ENCODE results near the gene LCP1.

The LCP1 gene

DNA sequence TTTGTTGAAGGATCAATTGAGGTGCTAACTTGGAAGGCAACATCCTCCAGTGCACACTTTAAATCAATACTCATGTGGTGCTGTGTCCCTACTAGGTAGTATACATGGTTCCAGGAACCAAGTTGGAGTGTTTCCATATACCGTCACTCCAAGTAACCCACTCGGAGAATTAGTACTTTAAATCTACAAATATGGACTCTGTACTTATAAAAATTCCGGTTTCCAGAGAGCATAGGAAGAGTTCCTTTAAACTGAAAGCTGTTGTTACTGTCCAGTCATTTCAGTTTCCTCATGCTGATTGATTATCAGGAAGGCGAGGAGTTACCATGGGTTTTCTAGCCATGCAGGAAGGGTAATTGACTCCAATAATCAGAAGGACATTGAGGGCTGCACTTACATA is 84.3 kb downstream of the LCP1 start:
- no peak for DNase-seq

DNA sequence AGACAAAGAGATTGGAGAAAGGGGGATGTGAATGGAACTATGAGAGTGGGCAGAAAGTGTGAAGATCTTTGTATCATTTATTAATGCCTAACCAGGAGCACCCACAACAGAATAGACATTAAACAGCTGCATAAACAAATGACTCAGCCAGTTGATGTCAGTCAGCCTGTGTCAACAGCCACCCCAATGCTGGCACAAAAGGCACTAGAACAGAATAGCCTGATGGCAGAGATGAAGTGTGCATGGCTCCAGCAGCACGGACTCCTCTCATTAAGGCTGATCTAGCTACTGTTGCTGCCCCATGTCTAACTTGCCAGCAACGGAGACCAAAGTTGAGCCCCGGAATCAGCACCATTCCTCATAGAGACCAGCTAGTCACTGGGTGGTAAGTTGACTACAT is 85.0 kb downstream of the LCP1 start:
- no peak for DNase-seq

DNA sequence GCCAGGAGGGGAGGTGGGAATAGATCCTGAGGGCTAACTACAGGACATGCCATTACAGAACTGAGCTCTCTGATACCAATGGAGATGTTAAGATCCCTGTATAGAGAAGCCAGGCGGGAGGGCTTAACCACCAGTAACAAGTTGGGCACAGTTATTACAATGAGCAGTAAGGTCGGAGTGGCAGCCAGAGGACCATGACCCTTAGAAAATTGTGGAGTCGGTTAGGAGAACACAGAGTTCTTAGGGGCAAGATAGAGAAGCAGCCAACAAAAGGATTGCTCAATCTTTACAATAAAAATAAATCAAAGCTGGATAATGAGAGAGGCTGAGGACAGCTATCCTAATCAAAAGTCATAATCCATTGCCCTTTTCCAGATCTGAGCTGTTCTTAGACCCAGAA is 87.5 kb downstream of the LCP1 start:
- no peak for DNase-seq

DNA sequence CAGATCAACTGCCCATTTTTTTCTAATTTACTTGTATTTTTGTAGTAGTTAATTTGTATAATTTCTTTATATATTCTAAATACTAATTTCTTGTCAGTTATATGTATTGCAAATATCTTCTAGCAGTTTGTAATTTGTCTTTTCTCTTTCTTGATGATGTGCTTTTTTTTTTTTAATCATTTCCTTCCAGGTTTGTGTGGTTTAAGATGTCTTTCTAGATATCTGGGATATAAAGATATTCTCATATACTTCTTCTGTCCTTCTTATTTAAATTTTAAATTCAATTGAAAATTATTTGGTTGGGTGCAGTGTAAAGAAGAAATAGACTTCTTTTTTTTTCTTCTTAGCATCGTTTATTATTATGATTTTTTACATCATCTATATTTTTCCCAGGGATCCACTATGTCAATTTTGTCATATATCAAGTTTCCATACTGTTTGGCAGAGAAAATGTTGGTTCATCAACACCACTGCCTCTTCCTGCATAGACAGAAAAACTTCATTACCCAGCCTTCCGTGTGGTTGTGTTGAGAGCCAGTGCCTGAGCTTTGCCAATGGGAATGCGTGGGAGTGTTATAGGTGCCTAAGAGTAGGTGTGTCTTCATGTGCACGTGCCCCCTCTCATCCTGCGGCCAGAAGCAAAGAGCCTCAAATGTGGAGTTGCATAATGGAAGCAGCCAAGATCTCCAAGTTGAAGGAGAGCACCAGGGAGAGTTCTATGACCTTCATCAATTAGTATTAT is 93.0 kb downstream of the LCP1 start:
- no peak for DNase-seq

DNA sequence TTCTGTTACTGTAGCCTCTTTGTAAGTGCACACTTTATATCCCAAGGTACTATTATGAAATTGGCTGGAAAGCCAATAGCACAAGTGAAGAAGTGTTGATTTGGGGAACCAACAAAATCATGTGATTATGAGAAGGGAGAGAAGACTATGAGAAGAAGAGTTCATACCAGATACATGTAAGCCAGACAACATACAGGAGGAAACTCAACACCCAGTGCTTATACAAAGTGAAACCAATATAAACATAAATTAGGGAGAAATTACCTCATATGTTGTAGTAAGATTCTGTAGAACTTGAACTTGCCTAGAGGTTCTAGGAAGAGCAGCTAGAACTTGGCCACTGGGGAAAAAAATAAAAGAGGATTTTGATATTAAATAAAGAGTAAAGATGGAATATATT is 94.5 kb downstream of the LCP1 start:
- no peak for DNase-seq

DNA sequence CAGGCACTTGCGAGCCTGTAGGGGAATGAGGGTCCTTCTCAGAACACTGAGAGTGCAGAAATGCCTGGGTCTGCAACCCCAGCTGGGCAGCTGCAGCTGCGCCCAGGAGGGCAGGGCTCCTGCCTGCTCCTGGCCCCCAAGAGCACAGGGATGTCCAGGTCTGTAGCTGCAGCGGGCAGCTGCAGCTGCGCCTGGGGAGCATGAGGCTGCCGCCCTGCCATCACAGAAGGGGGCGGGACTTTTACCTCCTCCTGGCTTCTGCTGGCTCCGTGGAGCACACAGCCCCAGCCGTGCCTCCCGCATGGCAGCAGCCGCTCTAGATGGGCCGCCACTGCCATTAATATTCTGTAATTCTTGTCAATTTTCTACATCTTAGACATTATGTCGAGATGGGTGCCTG is 95.0 kb downstream of the LCP1 start:
- DNase-seq, result no peak

DNA sequence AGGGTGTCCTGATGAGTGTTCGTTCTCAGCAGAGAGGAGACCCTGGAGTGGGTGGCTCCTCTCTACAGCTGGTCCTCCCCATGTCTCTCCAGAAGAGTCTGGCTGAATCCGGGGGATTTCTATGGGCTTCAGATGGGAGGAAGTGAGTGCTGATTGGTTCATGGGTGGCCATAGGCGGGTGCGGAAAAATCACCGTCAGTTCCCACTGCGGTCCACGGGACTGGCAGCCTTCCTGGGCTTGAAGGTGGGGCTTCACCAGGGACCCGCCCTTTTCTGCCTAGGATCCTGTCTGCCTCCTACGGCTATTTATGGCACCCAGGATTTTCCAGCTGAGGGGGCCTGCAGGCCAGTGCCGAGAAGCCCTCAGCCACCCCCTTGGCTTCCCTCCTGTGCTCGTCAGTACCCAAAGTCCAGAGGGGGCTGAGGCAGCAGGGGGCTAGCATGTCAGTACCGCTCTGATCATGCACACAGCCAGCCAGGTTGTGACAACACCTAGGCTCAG is 95.5 kb downstream of the LCP1 start:
- DNase-seq, result no peak

DNA sequence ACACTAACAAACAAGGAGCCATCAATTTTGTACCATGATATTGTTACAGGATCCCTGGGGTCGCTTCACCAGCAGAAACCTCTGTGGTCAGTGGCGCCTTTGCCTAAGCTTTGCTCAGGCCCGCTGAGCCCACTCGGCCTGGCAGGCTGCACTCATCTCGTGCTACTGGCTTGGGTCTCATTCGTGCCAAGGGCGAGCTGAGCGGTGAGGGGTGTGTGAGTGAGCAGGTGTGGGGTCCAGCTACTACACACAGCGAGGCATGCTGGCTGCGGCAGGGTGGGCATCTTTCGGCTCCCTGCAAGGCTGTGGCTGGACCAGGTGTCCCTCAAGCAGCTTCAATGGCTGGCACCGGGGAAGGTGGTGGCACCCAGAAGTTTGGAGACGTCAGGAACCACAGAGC is 96.2 kb downstream of the LCP1 start:
- DNase-seq, result no peak

DNA sequence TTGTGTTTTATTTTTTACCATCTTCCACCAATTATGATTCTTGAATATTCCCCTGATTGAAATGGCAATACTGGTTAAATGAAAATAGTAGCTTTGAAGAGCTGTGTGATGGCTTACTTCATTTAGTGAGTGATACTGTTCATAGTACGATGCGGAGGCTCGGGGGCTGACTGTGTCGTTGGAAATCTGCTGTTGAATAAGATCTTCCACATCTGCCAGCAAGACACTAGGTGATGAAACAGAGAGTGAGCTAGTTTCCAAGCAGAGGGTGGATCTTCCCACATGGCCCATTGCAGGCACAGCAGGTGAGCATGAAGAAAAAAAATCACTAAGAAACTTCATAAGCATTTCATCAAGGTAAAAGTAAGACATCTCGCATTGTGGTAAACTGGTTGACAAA is 99.7 kb downstream of the LCP1 start:
- no peak for DNase-seq

DNA sequence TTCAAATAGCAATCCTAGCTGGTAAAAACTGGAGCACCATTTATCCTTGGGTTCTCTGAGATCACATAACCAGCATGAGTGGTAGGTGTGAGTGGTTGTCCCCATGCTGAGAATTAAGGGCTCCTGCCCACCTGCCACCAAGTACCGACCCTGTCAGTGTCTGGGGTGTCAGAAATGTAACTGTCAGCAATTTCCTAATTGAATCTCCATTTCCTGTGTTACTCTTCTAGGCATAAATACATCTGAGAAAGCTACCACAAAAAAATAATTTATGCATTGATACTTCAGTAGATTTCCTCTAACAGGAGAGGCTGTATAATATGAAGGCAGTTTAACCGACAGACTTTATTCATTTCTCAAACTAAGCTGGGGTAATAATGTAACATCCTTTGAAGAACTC is 102.2 kb downstream of the LCP1 start:
- DNase-seq, result no peak

DNA sequence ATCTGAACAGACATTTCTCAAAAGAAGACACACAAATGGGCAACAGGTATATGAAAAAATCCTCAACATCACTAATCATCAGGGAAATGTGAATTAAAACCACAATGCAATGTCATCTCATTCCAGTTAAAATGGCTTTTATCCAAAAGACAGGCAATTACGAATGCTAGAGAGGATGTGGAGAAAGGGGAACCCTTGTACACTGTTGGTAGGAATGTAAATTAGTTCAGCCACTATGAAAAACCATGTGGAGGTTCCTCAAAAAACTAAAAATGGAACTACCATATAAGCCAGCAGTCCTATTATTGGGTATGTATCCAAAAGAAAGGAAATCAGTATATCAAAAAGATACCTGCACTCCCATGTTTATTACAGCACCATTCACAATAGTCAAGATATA is 104.7 kb downstream of the LCP1 start:
- no peak for DNase-seq

DNA sequence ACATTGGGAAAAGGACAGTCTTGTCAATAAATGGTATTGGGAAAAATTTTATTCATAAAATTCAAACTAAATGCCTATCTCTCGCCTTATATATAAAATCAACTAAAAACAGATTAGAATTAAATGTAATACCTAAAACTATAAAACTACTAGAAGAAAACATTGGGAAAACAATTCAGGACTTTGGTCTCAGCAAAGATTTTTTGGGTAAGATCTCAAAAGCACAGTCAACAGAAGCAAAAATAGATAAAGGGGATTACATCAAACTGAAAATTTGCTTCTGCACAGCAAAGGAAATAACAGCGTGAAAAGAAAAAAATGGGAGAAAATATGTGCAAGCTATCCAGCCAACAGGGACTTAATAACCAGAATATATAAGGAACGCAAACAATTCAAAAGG is 105.2 kb downstream of the LCP1 start:
- no peak for DNase-seq

Measured in HCEC 1CT (cell line).